GM18909 (cell line): ENCODE measurements around the gene VAMP1.
A peak's percentile ranks its signal among the peaks of the same experiment; 100 is the strongest.
"Not testable (repeated sequence)": the region's sequence is repeated elsewhere in the genome, so short reads cannot be mapped to it uniquely, and the experiment has no call there.

ENCODE experiments used
- ATAC-seq: cut with Tn5 transposase; IDR thresholded peaks from one replicate; pipeline ENCODE4 v1.9.1; 2021; ENCODE audit warnings: mild to moderate bottlenecking; ENCODE audit not compliant: unreplicated experiment, poor library complexity

VAMP1 gene

GRCh38 chr12:6470375-6471163, at the start of gene VAMP1:
TSS of gene VAMP1 (minus strand) at chr12:6470677. CDS start at chr12:6470531, 146 bp downstream.
- peak; percentile 88 for ATAC-seq

GRCh38 chr12:6520186-6520585, 49.7 kb upstream of the VAMP1 start:
- no peak for ATAC-seq

- ATAC-seq: no peak
Observed at GRCh38 chr12:6508087-6508486, 37.6 kb upstream of the VAMP1 start.

GRCh38 chr12:6507102-6507998, 36.9 kb upstream of the VAMP1 start:
- ATAC-seq: no peak

- ATAC-seq: no peak
Observed at GRCh38 chr12:6500466-6500865, 30.0 kb upstream of the VAMP1 start.

GRCh38 chr12:6497291-6497690, 26.8 kb upstream of the VAMP1 start:
- not testable (repeated sequence) for ATAC-seq

- no peak for ATAC-seq
Observed at GRCh38 chr12:6494968-6495367, 24.5 kb upstream of the VAMP1 start.

GRCh38 chr12:6494258-6494743, 23.8 kb upstream of the VAMP1 start:
- ATAC-seq: no peak

- ATAC-seq: peak; percentile 89
Observed at GRCh38 chr12:6493497-6494257, 23.2 kb upstream of the VAMP1 start, which contains the start of gene NCAPD2. TSS of gene NCAPD2 (plus strand) at chr12:6494102. CDS start at chr12:6495099, 997 bp downstream.

GRCh38 chr12:6492838-6493496, 22.5 kb upstream of the VAMP1 start, which contains the start of gene MRPL51:
TSS of gene MRPL51 (minus strand) at chr12:6493262. CDS start at chr12:6493136, 126 bp downstream.
- ATAC-seq: peak; percentile 75

GRCh38 chr12:6490673-6491072, 20.2 kb upstream of the VAMP1 start:
- ATAC-seq: not testable (repeated sequence)

- ATAC-seq: no peak
Observed at GRCh38 chr12:6489449-6489848, 19.0 kb upstream of the VAMP1 start.

GRCh38 chr12:6488240-6488639, 17.8 kb upstream of the VAMP1 start:
- ATAC-seq: no peak

- ATAC-seq: no peak
Observed at GRCh38 chr12:6478416-6478815, 7.9 kb upstream of the VAMP1 start.

- ATAC-seq: not testable (repeated sequence)
Observed at GRCh38 chr12:6477601-6478377, 7.3 kb upstream of the VAMP1 start.

GRCh38 chr12:6476489-6476888, 6.0 kb upstream of the VAMP1 start:
- no peak for ATAC-seq

GRCh38 chr12:6475233-6475975, 4.9 kb upstream of the VAMP1 start:
- ATAC-seq: not testable (repeated sequence)

- no peak for ATAC-seq
Observed at GRCh38 chr12:6472491-6472890, 2.0 kb upstream of the VAMP1 start.
